Stomach (tissue), 9 donors: ENCODE data around the gene IFITM10. TPM values are rescaled to one million over a fixed set of nuclear protein-coding genes. Genes with fewer than 3 reads are reported as not detected.
A peak's percentile ranks its signal among the peaks of the same experiment; 100 is the strongest.

Experiments used
- DNase-seq, 2 donors: peaks; one replicate each; pipeline versions ENCODE4 v3.0.0 to v3.0.0-alpha.2; 2013 to 2019
- H3K27ac ChIP-seq, 5 donors: fragments of 200-600 bp in 4 of 5; sonication (generic) in 4 of 5; one replicate each; pipeline ENCODE4 v1.5.1; 2013 to 2019; ENCODE audit warnings: mild to moderate bottlenecking in 1 of 5, moderate library complexity in 1 of 5
- H3K27me3 ChIP-seq, 3 donors: fragments of 200-600 bp; sonication (generic); one replicate each; pipeline ENCODE4 v1.5.1; 2017 to 2019; ENCODE audit warnings: mixed run types in 1 of 3
- H3K36me3 ChIP-seq, 4 donors: fragments of 200-600 bp; sonication (generic); 1 replicate in 3 of 4; 2 replicates in 1 of 4; pipeline ENCODE4 v1.5.1; 2016 to 2019
- H3K4me1 ChIP-seq, 4 donors: fragments of 200-600 bp; sonication (generic); one replicate each; pipeline ENCODE4 v1.5.1; 2016 to 2019
- H3K4me3 ChIP-seq, 4 donors: fragments of 200-600 bp; sonication (generic) in 3 of 4; one replicate each; pipeline ENCODE4 v1.5.1; 2016 to 2019; ENCODE audit warnings: mild to moderate bottlenecking in 1 of 4
- H3K9me3 ChIP-seq, 4 donors: fragments of 200-600 bp; sonication (generic); one replicate each; pipeline ENCODE4 v1.5.1; 2016 to 2019
- CTCF ChIP-seq, 7 experiments: fragments of 450-650 bp in 4 of 7; fragments of 200-600 bp in 3 of 7; sonication (generic) in 3 of 7; IDR thresholded peaks; one replicate each; pipeline ENCODE4 v1.5.1; 2016 to 2019; ENCODE audit warnings: antibody characterized with exemption in 7 of 7, control low read depth in 2 of 7, mild to moderate bottlenecking in 1 of 7
- EP300 ChIP-seq: sonication (generic); formaldehyde crosslinking; IDR thresholded peaks from one replicate; pipeline ENCODE4 v1.6.1; 2017; ENCODE audit warnings: antibody characterized with exemption
- POLR2A ChIP-seq, 4 donors: fragments of 450-650 bp; IDR thresholded peaks; one replicate each; pipeline ENCODE4 v1.6.1; 2016; ENCODE audit warnings: antibody characterized with exemption in 4 of 4, control low read depth in 2 of 4, mild to moderate bottlenecking in 1 of 4, moderate library complexity in 1 of 4
- POLR2AphosphoS5 ChIP-seq, 3 donors: sonication (generic); formaldehyde crosslinking; IDR thresholded peaks; one replicate each; pipeline ENCODE4 v1.6.1; 2016; ENCODE audit warnings: antibody characterized with exemption in 3 of 3
- WGBS, 5 donors: extraction: QIAGEN DNeasy Blood & Tissue Kit in 3 of 5; methylation state at CpG; one replicate each; pipeline versions ENCODE4 v1.1.5 to v1.1.7; 2013 to 2018; 5-methylcytosine and 5-hydroxymethylcytosine counted together
- intact Hi-C: fragments of 100-400 bp; cut with DNase I; formaldehyde crosslinking; loops from one replicate; pipeline ENCODE4 v1.15.1; 2023; ENCODE audit warnings: low total_unique reads
- polyA plus RNA-seq, 3 donors: library from polyadenylated mRNA; stranded (reverse); fragments of 200-250 nt; gene quantifications; one replicate each; pipeline ENCODE4 v1.2.3, GENCODE V29; 2013
- total RNA-seq, 5 donors: library from RNA; depleted of rRNA; stranded (reverse); fragments of >200 nt; gene quantifications; one replicate each; pipeline versions ENCODE4 v1.1.0 to v1.2.3, GENCODE V29; 2014 to 2016
- donor health status: healthy with polysubstance abuse.
- donor health status: Bipolar disorder and iron deficiency.
- donor health status: healthy.

Gene IFITM10
- total and polyA plus RNA-seq, 8 donors = 0.19 to 1.1 (median 0.84) TPM; not detected in 4

GRCh38 chr11:1762537-1763302 is 12.3 kb upstream of the IFITM10 start:
- peak overlapping the region; percentile 91 to 97 (median 96) for H3K4me3 ChIP-seq
- H3K4me1 ChIP-seq = peaks cover 41 to 62% (median 61%) of the 10 kb centered on the region in 4 donors
- WGBS, 5 donors = 12 to 25% (median 19%) methylated on average over 9 to 16 of the region's 16 CpGs
- no peak for TF ChIP-seq EP300
- TF ChIP-seq POLR2AphosphoS5 (IDR thresholded peaks at IDR 0.05) = peak in 2 of 3 donors; percentile 92 to 94
- TF ChIP-seq POLR2A (IDR thresholded peaks at IDR 0.05) = peak in 1 of 4 donors; percentile 63
- no peak for TF ChIP-seq CTCF (IDR thresholded peaks at IDR 0.05)
- intact Hi-C loops = no loop called here
- H3K27me3 ChIP-seq = no peaks in the 10 kb centered on the region
- peak overlapping the region; percentile 92 to 98 (median 95) for H3K27ac ChIP-seq
- no peaks in the 10 kb centered on the region for H3K9me3 ChIP-seq
- H3K36me3 ChIP-seq = peaks cover 2 to 38% (median 37%) of the 10 kb centered on the region in 4 donors
- DNase-seq = peak; percentile 83 to 93

GRCh38 chr11:1761857-1762536 is 11.6 kb upstream of the IFITM10 start:
- DNase-seq = no peak
- 53 to 66% (median 54%) methylated on average over 8 to 12 of the region's 12 CpGs for WGBS, 5 donors
- H3K4me1 ChIP-seq = peaks cover 48 to 69% (median 68%) of the 10 kb centered on the region in 4 donors
- TF ChIP-seq EP300 (no peak), POLR2AphosphoS5 (IDR thresholded peaks at IDR 0.05) (no peak), POLR2A (IDR thresholded peaks at IDR 0.05) (no peak), CTCF (IDR thresholded peaks at IDR 0.05) (no peak)
- H3K27ac ChIP-seq = peak overlapping the region; percentile 92 to 98 (median 95)
- peaks cover 9 to 46% (median 45%) of the 10 kb centered on the region in 4 donors for H3K36me3 ChIP-seq
- H3K9me3 ChIP-seq = no peaks in the 10 kb centered on the region
- no peaks in the 10 kb centered on the region for H3K27me3 ChIP-seq
- intact Hi-C loops = no loop called here
- H3K4me3 ChIP-seq = peak overlapping the region; percentile 91 to 97 (median 96)

- Histone ChIP-seq H3K27me3 (no peaks in the 10 kb centered on the region), H3K9me3 (no peaks in the 10 kb centered on the region), H3K36me3 (peaks cover 16 to 53% (median 52%) of the 10 kb centered on the region in 4 donors), H3K27ac (peak overlapping the region; percentile 92 to 98 (median 95)), H3K4me1 (peaks cover 55 to 76% (median 75%) of the 10 kb centered on the region in 4 donors), H3K4me3 (peak overlapping the region; percentile 91 to 97 (median 96))
- WGBS, 5 donors = 66 to 83% (median 76%) methylated on average over 18 to 28 of the region's 28 CpGs
- TF ChIP-seq EP300 (no peak), POLR2AphosphoS5 (IDR thresholded peaks at IDR 0.05) (no peak), CTCF (IDR thresholded peaks at IDR 0.05) (no peak), POLR2A (IDR thresholded peaks at IDR 0.05) (no peak)
- DNase-seq = no peak
- intact Hi-C loops = no loop called here
These were observed 10.9 kb upstream of the IFITM10 start for GRCh38 chr11:1761110-1761856.
